HG03025 (cell line): ENCODE measurements around the gene RAD51D.
"Not testable (repeated sequence)": the region's sequence is repeated elsewhere in the genome, so short reads cannot be mapped to it uniquely, and the experiment has no call there.

Experiments
- ATAC-seq: cut with Tn5 transposase; IDR thresholded peaks from one replicate; pipeline ENCODE4 v1.9.1; 2021; ENCODE audit warnings: mild to moderate bottlenecking, moderate library complexity; ENCODE audit not compliant: unreplicated experiment, low FRiP score

RAD51D gene

DNA sequence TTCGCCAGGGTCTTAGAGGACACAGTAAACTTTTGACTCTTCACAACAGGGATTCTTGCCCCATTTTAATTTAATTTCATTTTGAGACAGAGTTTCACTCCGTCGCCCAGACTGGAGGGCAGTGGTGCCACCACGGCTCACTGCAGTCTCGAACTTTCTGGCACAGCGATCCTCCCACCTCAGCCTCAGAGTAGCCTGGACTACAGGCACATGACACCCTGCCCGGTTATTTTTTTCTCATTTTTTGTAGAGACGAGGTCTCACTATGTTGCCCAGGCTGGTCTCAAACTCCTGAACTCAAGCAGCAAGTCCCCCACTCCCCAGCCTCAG is 22.8 kb upstream of the RAD51D start:
- ATAC-seq: no peak

DNA sequence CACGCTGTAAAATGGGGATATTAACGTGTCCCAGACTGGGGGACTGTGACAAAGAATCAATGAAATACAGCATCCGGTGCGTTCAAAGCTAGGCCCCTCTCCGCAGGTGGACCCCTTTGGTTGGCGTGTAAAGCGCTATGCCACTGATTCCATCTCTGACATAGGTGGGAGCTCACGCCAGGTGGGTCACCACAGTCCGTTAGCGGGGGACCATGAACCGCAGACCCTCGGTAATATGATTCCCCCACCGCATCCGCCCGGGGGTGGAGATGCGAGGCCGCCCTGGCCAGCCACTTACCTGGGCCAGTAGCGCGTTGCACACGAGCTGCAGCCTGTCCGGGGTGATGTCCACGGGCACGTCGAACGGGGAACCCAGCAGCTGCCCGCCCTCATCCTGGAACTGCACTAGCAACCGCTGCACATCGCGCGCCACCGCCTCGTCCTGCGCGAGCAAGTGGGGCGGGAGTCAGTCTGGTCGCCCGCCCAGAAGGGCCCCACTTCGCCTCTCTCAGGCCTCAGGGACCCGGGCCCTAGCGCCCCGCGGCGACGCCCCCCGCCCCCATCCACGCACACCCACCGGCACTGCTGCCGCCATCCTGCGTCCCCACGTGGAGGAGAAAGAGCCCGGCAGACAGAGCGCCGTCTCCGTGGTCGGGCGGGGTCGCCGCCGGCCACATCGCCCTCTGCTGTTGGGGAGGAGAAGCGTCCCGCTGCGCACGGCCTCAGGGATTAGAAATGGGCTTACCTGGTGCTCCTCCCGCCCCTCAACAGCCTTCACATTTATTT is 22.2 kb upstream of the RAD51D start, which contains the start of gene NLE1:
TSS of gene NLE1 (minus strand) at position 623 of the 786 bp plus-strand sequence. CDS start at position 595, 28 bp downstream.
- ATAC-seq: peak; percentile 67

DNA sequence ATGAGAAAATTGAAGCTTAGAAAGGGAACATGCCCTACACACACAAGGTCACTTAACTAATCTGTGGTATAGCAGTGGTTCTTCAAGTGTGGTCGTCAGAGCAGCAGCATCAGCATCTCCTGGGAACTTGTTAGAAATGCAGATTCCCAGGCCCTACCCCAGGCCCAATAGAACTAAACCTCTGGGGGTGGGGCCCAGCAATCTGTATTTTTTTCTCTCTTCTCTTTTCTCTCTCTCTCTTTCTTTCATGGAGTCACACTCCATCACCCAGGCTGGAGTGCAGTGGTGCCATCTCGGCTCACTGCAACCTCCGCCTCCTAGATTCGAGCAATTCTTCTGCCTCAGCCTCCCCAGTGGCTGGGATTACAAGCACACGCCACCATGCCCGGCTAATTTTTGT is 18.6 kb upstream of the RAD51D start:
- ATAC-seq: no peak

- no peak for ATAC-seq
Measured at GRCh38 chr17:35135322-35135721, 15.7 kb upstream of the RAD51D start.

DNA sequence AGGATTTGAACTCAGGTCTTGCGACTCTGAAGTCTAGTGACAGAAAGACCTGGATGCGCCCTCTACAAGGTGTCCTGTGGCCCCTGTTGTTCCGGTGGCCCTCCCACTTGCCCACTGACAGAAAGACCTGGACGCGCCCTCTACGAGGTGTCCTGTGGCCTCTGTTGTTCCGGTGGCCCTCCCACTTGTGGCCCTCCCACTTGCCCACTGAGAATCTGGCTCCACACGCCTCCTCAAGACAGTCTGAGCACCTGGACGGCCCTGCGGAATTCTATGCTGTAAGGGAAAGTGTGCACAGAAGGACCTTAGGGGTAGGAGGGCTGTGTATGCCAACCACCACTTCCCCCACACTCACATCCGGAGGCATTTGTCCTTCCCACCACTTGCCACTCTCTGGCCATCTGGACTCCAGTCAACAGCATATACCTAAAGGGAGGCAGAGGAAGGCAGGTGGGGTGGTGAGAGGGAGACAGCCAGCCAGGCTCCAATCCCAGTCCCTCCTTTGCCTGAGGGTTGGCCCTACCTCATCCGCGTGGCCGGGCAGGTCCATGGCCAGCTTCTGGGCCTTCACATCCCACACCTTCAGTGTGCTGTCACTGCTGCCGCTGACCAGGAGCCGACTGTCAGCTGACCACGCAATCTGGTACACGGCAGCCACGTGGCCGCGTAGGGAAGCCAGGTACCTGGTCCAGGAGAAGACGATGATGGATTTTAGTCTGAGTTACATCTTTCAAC is 13.3 kb upstream of the RAD51D start:
- ATAC-seq: no peak

DNA sequence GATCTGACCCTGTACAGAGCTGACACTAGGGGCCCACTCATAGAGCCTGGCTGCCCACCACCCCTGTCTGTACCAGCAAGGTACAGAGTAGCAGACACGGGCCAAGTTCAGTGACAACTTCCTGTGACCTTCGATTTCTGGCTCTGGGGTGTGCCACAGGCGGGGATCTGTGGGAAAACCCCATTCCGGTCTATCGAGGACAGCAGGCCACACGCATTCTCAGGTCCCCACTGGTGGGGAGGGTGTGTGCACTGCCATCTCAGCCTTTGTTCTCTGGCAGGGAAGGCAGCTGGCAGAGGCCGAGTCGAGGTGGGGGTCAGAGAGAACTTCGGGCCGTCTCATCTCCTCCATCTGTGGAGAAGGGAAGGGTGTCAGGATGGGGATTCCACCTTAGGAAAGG is 12.4 kb upstream of the RAD51D start:
- no peak for ATAC-seq

GRCh38 chr17:35130392-35130791 is 10.7 kb upstream of the RAD51D start:
- ATAC-seq: no peak

- no peak for ATAC-seq
Measured at GRCh38 chr17:35129973-35130351, 10.3 kb upstream of the RAD51D start.

- ATAC-seq: no peak
Measured at GRCh38 chr17:35129154-35129972, 9.7 kb upstream of the RAD51D start.

DNA sequence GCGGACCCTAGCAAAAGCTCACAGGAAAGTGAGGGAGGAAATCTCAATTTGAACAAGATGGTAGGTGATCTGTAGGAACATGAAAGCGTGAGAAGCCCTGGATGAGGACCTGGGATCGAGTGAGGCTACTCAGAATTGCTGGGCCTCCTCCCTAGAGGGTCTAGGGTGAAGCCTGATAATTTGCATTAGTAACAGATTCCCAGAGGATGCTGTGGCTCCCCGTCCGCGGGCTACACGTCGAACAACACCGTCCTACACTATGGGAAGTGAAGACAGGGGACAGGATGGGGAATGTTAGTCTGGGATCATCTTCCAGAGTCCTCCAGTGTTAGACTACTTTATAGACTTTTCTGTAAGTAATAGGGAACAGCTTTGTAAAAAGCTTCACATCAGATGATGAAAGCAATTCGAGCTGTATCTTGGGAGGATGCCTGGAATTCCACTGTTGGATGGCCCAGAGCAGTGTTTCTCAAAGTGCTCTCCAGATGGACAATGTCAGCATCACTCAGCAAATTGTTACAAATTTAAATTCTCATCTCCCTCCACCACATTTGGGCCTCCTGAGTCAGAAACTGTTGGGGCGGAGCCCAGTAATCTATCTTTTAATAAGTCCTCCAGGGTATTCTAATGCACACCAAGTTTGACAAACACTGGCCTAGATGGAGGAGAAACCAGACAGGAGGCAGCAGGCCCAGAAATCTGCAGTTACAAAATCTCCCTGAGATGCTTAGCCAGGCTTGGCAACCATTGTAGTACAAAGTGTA is 8.3 kb upstream of the RAD51D start:
- no peak for ATAC-seq

DNA sequence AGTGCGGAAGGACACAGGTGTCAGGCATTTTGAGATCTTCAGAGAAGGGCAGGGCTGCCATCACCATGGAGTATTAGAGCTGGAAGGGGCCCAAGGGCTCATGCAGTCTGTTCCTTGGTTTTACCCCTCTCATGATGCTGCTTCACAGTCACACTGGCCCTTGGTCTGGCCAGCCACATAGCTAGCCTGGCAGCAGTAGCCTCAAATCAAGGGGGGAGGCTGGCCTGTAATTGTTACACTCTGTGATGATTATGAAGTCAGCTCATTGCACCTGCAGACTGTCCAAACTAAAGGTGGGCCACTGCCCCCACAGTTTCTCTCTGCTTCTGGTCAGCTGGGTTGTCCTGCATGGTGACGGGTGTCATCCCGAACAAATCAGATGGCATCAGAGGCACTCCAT is 1.7 kb upstream of the RAD51D start, which contains the start of gene FNDC8:
TSS of gene FNDC8 (plus strand) at position 301 of the 400 bp plus-strand sequence. CDS start at position 380, 79 bp downstream.
- ATAC-seq: no peak

DNA sequence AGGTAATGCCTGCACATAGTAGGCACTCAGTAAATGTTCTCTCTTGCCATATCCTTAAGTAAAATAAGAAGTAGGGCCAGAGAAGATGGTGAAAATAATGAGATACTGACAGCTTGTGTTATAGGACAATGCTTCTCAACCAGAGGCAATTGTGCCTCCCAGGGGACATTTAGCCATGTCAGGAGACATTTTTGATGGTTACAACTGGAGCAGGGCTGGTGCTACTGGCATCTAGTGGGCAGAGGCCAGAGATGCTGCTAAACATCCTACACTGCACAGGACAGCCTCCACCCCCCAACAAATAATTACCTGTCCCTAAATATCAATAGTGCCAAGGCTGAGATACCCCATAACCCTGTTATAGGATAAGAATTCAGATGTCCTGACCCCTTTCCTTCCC is 1.7 kb downstream of the RAD51D start:
- no peak for ATAC-seq

GRCh38 chr17:35116845-35117244 is 2.8 kb downstream of the RAD51D start:
- ATAC-seq: no peak

DNA sequence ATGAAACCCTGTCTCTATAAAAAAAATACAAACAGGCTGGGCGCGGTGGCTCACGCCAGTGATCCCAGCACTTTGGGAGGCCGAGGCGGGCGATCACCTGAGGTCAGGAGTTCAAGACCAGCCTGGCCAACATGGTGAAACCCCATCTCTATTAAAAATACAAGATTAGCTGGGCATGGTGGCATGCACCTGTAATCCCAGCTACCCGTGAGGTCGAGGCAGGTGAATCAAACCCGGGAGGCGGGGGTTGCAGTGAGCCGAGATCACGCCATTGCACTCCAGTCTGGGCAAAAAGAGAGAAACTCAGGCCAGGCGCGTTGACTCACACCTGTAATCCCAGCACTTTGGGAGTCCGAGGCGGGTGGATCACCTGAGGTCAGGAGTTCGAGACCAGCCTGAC is 8.9 kb downstream of the RAD51D start:
- not testable (repeated sequence) for ATAC-seq

DNA sequence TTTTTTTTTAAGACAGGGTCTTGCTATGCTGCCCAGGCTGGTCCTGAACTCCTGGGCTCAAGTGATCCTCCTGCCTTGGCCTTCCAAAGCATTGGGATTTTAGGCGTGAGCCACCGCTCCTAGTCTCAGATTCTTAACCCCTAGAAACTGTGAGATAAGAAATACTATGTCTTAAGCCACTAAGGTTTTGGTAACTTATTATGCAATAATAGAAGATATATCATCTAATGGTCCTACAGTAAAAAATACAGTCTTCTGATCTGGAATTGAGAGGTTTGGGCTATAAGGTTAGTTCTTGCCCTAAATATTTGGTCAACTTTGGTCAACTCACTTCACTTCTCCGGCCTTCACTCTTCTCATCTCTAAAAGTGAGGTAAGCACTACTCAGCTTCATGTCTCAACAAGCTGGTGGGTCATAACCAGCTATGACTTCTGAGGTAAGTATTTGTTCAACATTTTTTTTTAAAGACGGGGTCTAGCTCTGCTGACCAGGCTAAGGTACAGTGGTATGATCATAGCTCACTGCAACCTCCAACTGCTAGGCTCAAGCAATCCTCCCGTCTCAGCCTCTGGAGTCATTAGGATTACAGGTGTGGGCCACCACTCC is 14.7 kb downstream of the RAD51D start:
- no peak for ATAC-seq

DNA sequence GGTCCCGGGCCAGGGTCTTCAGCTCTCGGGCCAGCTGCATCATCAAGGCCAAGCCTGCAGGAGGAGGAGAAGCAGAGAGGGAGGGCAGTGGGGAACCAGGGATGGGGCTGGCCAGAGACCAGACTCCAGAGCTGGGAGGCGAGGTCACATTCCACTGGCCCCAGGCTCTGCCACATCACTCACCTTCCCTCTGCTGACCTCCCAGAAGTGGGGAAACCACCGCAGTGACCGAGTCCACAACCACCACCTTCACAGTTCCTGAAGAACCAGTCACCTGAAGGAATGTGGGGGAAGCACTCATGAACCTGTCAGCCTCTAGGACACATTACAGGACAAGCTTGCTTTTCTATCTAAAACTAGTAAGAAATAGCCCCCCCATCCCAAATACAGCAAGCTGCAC is 16.4 kb downstream of the RAD51D start:
- ATAC-seq: no peak

- ATAC-seq: no peak
Measured at GRCh38 chr17:35101725-35102124, 17.9 kb downstream of the RAD51D start.

DNA sequence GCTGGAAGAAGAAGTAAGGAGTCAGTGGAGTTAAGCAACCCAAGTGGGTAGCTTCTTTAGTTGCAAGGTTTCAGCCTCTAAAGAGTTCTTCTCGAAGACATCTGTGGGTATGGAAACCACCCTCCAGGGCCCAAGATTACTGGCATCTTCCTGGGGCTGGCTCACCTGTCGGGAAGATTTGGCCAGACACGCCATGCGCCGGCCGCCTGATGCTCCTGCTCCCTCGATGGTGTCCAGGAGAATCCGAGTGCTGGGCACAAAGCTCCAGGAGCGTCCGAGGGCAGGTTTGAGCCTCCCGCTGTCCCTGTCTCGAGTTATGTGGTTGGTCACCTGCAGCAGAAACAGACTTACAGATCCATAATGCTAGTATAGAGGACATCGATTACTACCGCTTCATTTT is 18.6 kb downstream of the RAD51D start:
- ATAC-seq: no peak

DNA sequence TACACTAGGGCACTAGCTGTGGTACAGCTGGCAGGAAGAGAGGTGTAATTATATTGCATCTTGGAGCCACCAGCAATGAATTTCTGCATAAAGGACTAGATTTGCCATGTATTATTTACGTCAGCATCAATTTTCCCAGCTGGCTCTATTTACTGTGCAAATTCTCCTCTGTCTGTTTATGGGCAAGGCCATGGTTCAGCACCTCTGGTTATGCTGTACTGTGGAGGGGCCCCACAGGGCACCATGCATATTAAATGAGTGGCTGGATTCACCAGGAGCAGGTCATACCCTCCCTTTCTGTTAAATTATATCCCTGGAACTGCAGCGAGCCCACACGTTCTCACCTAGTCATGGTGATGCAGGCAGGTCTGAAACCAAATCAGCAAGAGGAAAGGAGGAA is 19.8 kb downstream of the RAD51D start:
- no peak for ATAC-seq

DNA sequence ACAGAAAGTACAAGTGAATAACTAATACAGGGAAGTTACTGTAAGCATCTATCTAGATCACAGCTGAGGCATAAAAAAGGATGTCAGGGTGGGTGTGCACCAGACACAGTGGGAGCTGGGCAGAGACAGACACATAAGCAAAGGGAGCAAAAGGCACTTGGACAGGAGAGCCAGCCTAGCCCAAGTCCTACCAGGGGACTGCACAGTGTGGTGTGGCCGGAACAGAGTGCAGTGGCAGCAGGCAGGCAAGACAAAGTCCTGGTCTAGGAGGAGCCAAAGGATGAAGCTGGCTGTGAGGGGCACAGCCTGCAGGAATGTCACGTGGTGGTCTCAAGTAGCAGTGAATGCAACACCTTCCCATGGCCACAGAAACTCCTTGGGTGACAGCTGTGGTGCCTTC is 21.9 kb downstream of the RAD51D start:
- ATAC-seq: no peak
